Uterus (tissue), 2 donors: Measurements from ENCODE around the gene APP.

Experiments
- CTCF ChIP-seq, 4 experiments: fragments of 200-600 bp in 2 of 4; fragments of 450-650 bp in 2 of 4; sonication (generic) in 2 of 4; IDR thresholded peaks; one replicate each; pipeline ENCODE4 v1.5.1; 2016 to 2019; ENCODE audit warnings: antibody characterized with exemption in 4 of 4, mild to moderate bottlenecking in 2 of 4, moderate library complexity in 1 of 4
- POLR2A ChIP-seq, 2 donors: fragments of 450-650 bp; IDR thresholded peaks; one replicate each; pipeline ENCODE4 v1.6.1; 2016; ENCODE audit warnings: antibody characterized with exemption in 2 of 2, mild to moderate bottlenecking in 1 of 2, moderate library complexity in 1 of 2

- TF ChIP-seq CTCF (IDR thresholded peaks at IDR 0.05) (no peak), POLR2A (IDR thresholded peaks at IDR 0.05) (no peak)
Measured at GRCh38 chr21:26191609-26192008, 21.0 kb upstream of the APP start.
